ENCODE measurements around the gene POLK. TPM values are rescaled to one million over a fixed set of nuclear protein-coding genes. Genes with fewer than 3 reads are reported as not detected.

Gene POLK
- total and polyA plus RNA-seq, 2 of the 4 experiments (the other 2 are of a cell fraction) = 10.4 to 24.4 TPM

GRCh38 chr5:75608870-75609269 is 97.2 kb downstream of the POLK start:
- H2BK20ac ChIP-seq (ENCODE audit: low read depth, low read length) = no peak overlapping the region
- no peak overlapping the region for H3K14ac ChIP-seq (replicated peaks; ENCODE audit: low read depth, low read length)
- no peak overlapping the region for H4K8ac ChIP-seq (ENCODE audit: low read depth in 2 of 2, low read length in 2 of 2)
- no peak overlapping the region for H2BK5ac ChIP-seq (ENCODE audit: low read depth, low read length, poor library complexity, severe bottlenecking)
- no peak overlapping the region for H2AK5ac ChIP-seq (ENCODE audit: low read depth, low read length)
- no peak overlapping the region for H3K23ac ChIP-seq (ENCODE audit: low read depth, low read length)
- no peak overlapping the region for H3K56ac ChIP-seq (ENCODE audit: extremely low read depth, insufficient read depth, low read length)
- H3K4ac ChIP-seq (ENCODE audit: low read depth, low read length) = no peak overlapping the region
- ATAC-seq (ENCODE audit: low read depth) (no peak), DNase-seq (no peak)
- H3K9ac ChIP-seq (ENCODE audit: low read depth, low read length) = no peak overlapping the region
- H3K4me3 ChIP-seq (ENCODE audit: insufficient read depth, low read depth, low read length) = no peak overlapping the region
- no CpG with 5 or more reads among the region's 1 CpG for WGBS, 2 experiments (ENCODE audit: extremely low coverage in 2 of 2, insufficient read length in 1 of 2)
- in situ Hi-C loops (cut with MboI; ENCODE audit: low sequenced_read_pairs) = no loop called here
- peaks cover 4 to 7% of the 10 kb centered on the region in 2 experiments; a peak in 2 of 4 replicates for H3K79me1 ChIP-seq (ENCODE audit: low read depth in 1 of 2, low read length in 2 of 2)
- no peak overlapping the region for H3K27ac ChIP-seq (ENCODE audit: insufficient read depth, low read length)
- no peak overlapping the region for H2BK15ac ChIP-seq (ENCODE audit: low read depth, low read length)
- H4K91ac ChIP-seq (ENCODE audit: insufficient read depth, low read depth, low read length) = no peak overlapping the region
- H3K9me3 ChIP-seq (ENCODE audit: control insufficient read depth, insufficient read depth, low read length) = no peaks in the 10 kb centered on the region
- BruUV-seq (replicated peaks) = no TSS peak
- H2BK120ac ChIP-seq (ENCODE audit: low read depth, low read length) = no peak overlapping the region
- no peaks in the 10 kb centered on the region for H3K27me3 ChIP-seq (ENCODE audit: control insufficient read depth, insufficient read depth, low read length)
- H3K4me2 ChIP-seq (ENCODE audit: low read depth, low read length) = no peak overlapping the region
- no peak overlapping the region for H4K5ac ChIP-seq (ENCODE audit: low read depth, low read length)
- CTCF ChIA-PET = no interaction called here
- POLR2A ChIA-PET (ENCODE audit: unreplicated experiment) = no interaction called here
- H4K20me1 ChIP-seq (ENCODE audit: insufficient read depth, low read length) = no peaks in the 10 kb centered on the region
- H3K4me1 ChIP-seq (ENCODE audit: control insufficient read depth, insufficient read depth, low read length) = no peaks in the 10 kb centered on the region; the same call in 1 of the 2 replicates
- dilution Hi-C loops (cut with HindIII; ENCODE audit: low sequenced_read_pairs, unreplicated experiment) = no loop called here
- no peaks in the 10 kb centered on the region for H3K36me3 ChIP-seq (ENCODE audit: control insufficient read depth, insufficient read depth, low read length)
- intact Hi-C loops (cut with micrococcal nuclease) = loop anchor here (10.0 kb wide), 1 partner anchor 374 kb away; the partner anchor contains the start of gene ANKRD31
- H3K18ac ChIP-seq (ENCODE audit: low read depth, low read length) = no peak overlapping the region
- no peak overlapping the region for H2AFZ ChIP-seq (replicated peaks; ENCODE audit: low read length, poor library complexity)
- no peak for TF ChIP-seq NFE2L2 (IDR thresholded peaks at IDR 0.05; ENCODE audit: low read depth, low read length)
- no peak for TF ChIP-seq RAD21 (IDR thresholded peaks at IDR 0.05; ENCODE audit: low read length)
- no peak for TF ChIP-seq MAFK (IDR thresholded peaks at IDR 0.05; ENCODE audit: low read depth, low read length)
- no peak overlapping the region for H2AK9ac ChIP-seq (replicated peaks; ENCODE audit: low read depth, low read length, poor library complexity)
- H3K9me1 ChIP-seq (ENCODE audit: insufficient read depth, low read length) = 0 out of 2 replicates have a peak, but pooled peaks cover under 1% of the 10 kb centered on the region
